ENCODE measurements around the gene CFAP20DC.

DNA sequence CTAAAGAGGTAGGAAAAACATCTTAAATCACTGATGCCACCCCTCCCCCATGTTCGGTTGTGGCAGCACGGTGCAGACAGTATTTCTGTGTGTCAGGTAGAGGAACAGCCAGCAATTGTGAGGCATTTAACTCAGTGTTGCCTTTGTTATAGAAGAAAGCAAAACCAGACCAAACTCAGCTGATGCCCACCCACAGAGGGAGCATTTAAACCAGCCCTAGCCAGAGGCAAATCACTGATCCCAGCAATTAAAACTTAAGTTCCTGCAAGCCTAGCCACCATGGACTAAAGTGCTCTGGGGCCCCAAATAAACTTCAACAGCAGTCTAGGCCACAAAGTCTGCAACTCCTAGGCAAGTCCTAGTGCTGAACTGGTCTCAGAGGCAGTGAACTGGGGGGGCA lies 94.5 kb downstream of the CFAP20DC start:
- TF ChIP-seq POLR2A (IDR thresholded peaks at IDR 0.05; ENCODE audit: low read depth, low read length): no peak
- TF ChIP-seq POLR2AphosphoS5 (IDR thresholded peaks at IDR 0.05; ENCODE audit: low read depth, low read length): no peak
- TF ChIP-seq TAF1 (IDR thresholded peaks at IDR 0.05; ENCODE audit: low read depth, low read length): no peak
- no peak for TF ChIP-seq SPI1 (IDR thresholded peaks at IDR 0.05; ENCODE audit: low read depth, low read length)
- TF ChIP-seq POU2F2 (IDR thresholded peaks at IDR 0.05; ENCODE audit: low read depth, low read length): no peak
- no peak for TF ChIP-seq PAX5 (IDR thresholded peaks at IDR 0.05; ENCODE audit: insufficient read depth, low read length, severe bottlenecking)
